Left forelimb (tissue), 1 donor: Measurements from ENCODE around the gene CTNNBL1.

Source experiments
- DNase-seq: peaks from one replicate; pipeline ENCODE4 v3.0.0-alpha.2; 2018; ENCODE audit warnings: low spot score

The CTNNBL1 gene

DNA sequence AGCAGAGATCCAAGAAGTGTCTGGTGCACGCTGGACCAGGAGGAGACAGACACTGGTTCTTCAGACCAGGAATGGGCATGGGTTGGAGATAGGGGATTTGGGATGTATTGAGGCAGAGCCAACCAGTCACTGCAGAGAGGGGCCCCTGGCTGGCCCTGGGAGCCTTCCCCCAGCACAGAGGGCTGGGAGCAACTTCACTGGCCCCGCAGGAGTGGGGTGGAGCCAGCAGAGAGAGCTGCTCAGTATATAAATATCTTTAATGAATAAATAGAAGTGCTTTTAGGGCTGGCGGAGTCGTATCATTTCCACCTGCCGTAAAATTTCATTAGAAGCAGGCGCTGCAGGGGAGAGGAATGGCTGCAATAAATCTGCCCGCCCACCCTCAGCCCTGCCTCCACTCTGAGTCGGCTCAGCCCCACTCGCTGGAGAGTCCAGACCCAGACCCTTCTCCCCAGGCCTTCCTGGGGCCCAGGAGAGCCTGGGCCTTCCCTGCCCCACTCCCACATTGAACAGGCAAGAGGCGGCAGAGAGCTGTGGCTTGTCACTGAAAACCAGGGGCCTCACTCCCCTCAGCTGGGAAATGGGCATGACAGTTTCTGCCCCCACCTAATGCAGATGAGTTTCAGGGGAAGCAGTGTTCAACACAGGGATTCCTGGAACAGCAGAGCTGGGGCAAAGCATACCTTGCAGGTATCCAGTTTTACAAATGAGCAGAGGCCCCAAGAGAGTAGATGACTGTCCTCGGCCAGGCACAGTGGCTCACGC is 185.2 kb downstream of the CTNNBL1 start:
- DNase-seq: no peak

DNA sequence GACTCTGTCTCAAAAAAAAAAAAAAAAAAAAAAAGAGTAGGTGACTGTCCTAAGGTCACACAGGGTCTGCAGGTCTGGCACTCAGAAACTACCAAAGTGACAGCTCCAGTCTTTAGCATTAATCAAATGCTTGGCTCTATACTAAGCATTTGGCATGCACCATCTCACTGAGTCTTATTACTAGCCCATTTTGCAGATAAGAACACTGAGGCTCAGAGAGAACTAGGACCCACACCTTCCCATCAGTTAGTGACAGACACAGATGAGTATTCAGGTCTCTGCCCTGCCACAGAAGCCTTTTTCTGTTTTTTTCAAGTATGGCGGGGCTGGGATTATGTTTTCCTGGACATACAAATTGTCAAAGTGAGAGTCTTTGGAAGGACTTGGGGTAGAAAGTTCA is 186.0 kb downstream of the CTNNBL1 start:
- DNase-seq: no peak

DNA sequence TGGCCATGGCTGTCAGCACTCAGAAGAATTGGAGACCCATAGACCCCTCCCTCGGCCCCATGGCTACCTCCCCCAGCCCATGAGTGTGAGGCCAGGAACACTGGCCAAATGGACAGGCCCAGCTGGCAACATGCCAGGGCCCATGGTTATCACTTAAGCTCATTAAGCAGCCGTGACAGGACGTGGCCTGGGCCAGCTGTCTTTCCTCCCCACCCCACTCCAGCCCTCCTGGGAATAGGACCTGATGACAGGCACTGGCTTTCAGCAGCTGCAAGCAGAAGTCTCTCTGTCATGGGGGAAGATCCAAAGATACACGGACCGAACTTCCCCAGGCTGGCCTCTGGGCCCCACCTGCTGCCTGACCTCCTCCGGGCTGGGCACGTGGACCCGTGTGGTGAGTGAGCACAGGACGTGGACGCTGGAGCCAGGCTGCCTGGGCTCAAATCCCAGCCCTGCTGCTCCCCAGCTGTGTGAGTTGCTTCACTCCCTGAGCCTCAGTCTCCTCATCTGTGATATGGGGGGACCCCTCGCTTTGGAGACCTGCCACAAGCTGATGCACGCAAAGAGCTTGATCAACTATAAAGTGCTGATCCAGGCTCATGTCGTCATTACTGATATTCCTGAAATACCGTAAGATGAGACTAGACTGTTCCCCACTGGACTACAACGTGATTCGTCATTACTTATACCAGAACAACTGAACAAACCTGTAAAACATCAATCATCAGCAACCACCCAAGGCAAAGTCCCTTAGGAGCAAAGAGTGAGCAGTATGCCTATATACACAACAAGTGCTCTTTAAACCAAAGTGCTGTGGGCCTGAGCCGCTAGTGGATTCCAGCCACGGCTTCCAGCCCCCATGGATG is 187.1 kb downstream of the CTNNBL1 start:
- no peak for DNase-seq

DNA sequence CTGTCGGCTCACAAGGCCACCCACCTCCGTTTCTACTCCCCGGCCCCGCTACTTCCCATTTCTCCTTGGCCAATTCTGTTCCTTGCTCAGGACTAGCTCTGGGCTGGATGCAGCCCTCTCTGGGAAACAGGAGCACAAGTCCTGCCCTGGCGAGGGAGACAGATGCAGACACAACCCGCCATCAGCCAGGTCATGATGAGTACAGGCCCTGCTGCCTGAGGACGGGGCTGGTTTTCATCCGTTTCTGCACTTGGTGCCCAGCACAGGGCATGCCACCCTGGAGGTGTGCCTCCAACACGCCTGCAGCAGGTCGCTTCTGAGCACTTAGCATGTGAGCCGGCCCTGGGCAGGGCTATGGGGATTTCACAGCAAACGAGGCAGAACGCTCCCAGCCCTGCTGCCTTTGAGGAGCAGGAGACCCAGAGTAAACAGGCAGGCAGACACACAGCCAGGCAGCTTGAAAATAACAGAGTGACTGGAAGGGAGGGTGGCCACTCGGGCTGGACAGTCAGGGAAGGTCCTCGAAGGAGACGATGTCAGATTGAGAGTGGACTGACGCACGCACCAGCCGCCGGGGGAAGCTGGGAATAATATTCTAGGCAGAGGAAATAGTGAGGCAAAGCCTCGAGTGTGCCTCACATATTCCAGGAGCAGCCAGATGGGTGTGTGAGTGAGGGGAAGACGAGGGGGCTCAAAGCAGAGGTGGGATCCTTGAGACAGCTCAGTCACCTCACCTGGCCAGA is 187.9 kb downstream of the CTNNBL1 start:
- no peak for DNase-seq

DNA sequence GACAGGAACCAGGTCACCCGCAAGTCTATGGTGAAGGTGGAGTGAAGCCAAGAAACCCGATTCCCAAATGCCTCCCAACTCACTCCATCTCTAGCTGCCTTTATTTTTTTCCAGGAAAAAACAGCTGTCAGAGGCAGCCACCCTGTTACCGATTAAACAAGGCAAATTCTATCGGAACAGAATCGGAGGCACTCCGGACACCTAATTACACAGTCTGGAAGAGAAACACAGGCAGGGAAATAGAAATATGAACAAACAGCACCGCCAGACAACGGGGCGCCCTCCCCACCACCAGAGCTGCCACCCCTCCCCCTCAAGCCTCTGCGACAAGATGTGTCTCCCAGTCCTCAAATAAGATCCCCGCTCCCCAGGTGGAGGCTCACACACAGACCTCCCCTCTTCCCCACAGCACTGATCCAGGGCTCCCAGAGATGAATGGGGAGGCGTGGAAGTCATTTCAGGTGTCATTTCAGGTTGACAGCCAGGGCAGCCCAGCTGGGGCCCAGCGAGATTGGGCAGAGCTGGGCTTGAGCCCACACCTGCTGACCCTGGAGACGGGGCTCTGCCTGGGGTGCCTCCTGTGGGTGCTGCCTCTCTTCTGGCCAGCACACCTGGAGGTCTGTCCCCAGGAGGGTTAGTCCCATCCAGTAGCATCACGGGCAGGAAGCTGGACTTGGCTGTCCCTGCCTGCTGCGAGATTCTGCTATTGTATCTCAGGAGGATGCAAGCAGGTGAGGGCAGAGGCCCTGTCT is 189.3 kb downstream of the CTNNBL1 start:
- no peak for DNase-seq

DNA sequence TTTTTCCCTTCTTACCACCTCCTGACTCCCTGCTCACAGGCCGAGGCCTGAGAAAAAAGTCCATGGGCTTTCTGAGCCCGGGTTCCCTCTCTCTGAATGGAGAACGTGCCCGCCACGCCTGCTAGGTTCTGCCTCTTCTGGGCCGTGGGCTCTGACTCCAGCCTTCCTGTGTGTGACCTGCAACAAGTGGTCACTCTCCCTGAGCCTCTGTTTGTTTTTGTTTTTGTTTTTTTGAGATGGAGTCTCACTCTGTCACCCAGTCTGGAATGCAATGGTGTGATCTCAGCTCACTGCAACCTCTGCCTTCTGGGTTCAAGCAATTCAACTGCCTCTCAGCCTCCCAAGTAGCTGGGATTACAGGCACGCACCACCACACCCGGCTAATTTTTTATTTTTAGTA is 191.2 kb downstream of the CTNNBL1 start:
- no peak for DNase-seq

DNA sequence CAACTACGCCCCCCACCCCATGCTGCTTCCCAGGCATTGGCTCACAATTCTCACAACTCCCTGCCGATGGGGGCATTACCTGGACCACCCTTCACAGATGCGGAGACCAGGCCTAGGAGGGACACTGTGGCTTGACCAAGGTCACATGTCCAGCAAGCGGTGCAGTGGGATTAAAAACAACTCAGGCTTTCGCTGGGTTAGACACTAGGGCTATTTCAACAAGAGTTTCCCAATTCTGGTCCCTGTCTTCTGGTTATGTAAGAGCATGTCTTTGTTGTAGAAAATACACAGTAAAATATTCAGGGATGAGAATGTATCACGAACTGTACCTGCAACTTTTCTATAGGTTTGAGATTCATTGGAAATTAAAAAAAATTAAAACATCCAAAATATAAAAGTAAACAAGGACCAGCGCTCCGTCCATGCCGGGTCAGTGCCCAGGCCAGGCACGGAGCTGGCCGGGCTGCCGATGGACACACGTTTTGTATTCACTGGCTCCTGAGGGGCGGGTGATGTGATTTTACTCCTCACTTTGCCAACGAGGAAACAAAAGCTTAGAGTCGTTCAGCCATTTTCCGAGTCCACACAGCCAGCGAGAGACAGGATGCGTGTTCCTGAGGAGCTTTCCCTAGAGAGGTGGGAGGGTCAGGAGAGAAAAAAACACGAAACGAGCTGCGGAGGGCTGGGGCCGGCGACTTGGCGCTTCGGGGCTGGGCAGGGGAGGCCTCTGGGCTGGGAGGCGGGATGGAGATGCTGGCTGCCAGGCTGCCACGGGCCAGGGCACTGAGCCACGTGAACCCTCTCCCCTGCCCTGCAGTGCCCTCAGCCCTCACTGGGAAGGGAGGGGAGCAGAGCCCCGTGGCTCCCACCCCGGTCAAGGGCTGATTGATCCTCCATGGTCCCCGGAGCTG is 192.0 kb downstream of the CTNNBL1 start:
- DNase-seq: no peak

DNA sequence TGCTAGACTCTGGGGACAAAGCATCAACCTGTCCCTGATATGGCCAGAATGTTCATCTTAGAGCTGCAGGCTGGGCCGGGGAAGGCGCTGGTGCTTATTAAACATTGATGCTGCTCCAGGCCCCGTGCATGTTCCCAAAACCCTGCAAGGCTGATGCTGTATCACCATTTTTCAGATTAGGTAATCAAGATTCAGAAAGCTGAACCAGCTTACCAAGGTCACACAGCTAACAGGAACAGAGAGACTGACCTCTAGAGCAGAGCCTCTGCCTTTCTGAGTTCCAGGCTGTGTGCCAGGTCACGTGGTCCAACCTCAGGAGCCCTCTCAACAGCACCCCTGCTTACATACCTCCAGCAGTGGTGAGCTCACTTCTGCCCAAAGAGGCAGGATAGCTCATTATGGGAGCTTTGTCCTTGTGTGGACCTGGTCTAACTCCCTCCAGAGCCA is 193.0 kb downstream of the CTNNBL1 start:
- no peak for DNase-seq

DNA sequence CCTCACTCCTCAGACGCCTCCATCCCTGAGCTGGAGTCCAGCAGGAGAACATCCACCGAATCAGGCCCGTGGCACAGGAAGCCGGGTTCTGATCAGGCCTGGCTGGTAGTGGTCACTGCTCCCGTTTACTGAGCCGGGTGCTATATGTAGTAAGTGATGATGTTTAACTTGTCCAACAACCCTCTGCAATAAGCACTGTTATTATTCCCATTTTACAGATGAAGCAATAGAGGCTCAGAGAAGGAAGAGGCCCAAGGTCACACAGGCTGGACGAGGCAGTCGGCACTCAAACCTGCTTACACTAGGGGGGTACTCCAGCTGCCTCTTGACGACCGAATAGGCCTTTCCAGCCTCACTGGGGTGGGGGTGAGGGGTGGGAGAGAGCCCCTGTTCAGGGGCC is 194.8 kb downstream of the CTNNBL1 start:
- DNase-seq: no peak

DNA sequence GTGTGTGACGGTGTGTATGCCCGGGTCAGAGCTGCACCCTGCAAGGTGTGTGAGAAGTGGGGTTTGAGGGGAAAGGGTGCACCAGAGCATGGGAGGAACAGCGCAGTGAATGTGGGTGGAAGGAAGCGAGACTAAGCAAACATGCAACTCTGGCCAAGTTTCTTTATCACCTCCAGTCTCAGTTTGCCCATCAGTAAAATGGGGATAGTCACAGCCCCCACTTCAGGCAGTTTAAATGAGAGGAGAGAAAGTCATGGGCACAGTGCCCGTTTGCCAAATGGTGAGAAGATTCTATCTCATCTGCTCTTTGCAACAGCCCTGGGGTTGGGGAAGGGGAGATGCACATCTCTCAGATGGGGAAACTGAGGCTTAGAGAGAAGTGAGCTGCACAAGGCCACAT is 196.3 kb downstream of the CTNNBL1 start:
- no peak for DNase-seq

DNA sequence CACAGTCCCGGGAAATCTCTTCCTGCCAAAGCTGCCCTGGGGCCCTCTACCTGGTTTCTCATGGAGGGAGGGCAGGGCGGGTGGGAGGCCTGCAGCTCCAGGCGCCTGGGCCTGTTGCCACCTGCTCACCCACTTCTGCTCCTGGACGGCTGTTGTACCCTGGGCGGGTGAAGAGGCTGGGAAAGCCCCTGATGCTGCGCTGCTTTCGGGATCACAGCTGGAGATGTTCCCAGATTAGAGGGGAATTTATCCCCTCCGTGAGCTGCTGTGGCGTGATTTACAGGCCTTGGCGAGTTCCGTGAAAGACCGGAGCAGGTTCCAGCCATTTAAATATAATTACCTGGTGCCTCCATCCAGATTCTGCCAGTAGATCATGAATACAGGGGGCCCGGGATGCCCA is 196.8 kb downstream of the CTNNBL1 start:
- no peak for DNase-seq

DNA sequence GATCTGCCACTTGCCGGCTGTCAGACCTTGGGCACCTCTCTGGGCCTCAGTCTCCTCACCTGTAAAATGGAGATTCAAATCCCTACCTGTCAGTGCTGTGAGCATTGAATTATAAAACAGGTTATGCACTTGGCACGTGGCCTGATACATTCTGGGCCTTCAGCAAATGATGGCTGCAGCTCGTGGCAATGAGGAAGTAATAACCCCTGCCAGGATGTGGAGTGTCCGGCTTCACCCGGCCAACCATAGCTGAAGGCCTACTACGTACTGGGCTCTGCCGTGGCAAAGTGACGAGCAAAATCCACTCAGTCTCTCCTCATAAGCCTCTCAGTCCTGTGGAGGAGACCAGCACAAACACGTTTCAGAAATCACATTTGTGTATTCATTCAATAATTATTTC is 198.2 kb downstream of the CTNNBL1 start:
- no peak for DNase-seq

DNA sequence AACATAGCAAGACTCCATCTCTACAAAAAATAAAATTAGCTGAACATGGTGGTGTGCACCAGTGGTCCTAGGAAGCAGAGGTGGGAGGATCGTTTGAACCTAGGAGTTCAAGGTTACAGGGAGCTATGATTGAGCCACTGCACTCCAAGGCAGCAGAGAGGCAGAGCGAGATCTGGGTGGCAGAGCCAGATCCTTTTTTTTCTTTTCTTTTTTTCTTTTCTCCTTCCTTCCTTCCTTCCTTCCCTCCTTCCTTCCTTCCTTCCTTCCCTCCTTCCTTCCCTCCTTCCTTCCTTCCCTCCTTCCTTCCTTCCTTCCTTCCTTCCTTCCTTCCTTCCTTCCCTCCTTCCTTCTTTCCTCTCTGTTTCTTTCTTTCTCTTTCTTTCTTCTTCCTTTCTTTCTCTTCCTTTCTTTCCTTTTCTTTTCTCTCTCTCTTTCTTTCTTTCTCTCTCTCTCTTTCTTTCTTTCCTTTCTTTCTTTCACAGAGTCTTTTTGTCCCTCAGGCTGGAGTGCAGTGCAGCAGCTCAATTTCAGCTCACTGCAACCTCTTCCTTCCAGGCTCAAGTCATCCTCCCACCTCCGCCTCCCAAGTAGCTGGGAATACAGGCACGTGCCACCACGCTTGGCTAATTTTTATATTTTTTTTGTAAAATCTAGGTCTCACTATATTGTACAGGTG is 199.9 kb downstream of the CTNNBL1 start:
- no peak for DNase-seq

DNA sequence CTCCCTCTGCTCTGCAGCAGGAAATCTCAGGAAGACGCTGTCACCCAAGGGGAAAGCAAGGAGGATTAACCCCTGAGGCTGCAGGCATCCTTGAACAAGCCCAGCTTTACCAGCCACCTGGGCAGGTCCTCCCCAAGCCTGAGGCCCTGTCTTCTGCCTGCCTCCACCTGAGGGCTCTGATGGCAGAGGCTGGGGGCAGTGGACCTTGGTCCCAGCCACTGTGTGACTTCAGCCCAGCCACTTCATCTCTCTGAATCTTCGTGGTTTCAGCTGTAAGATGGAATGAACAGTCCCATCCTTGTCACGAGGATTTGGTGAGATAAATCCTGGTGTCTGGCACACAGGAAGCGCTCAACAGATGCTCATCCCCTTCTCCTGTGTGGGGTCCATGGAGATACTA is 200.6 kb downstream of the CTNNBL1 start:
- no peak for DNase-seq

DNA sequence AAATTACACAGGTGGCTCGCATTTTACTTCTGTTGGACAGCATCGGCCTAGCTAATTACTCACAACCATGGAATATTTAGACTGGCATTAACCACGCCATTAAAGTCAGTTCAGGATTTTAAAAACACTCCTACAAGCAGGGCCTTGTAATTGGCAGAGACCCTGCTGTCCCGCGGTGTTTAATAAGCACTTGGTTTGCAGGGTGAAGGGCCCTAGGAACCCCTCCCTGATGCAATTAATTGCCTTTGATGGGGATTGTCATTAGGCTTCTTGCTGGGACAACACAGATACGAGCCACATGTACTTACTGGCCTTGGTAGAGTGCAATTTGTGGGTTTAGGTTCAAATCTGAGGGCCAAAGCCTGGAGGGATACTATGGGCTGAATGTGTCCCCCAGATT is 201.3 kb downstream of the CTNNBL1 start:
- no peak for DNase-seq

DNA sequence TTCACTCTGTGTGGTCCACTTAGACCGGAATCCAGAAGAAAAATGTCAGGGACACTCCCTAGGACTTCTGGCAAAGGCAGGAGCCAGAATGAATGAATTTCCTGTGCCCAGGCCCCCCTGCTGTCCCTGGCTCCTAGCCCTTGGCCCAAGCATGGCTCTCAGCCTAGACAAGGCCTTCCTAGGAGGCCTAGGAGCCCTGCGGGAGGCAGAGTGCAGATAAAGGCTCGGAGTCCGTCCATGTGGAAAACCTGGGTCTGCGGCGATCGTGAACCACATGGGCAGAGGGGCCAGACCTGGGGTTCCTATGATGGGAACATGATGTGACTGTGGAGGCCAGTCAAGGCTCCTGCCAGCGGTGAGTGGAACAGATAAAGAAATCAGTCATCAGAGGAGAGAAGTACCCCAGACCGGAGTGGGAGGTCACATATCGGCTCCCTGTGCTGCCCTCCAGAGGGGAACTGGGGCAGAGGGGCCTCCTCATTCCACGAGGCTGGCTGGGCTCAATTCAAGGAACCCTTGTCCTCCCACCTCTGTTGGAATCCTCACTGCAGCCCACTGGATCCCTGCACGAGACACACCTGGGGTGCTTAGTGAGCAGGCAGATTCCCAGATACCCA is 203.2 kb downstream of the CTNNBL1 start:
- DNase-seq: no peak

DNA sequence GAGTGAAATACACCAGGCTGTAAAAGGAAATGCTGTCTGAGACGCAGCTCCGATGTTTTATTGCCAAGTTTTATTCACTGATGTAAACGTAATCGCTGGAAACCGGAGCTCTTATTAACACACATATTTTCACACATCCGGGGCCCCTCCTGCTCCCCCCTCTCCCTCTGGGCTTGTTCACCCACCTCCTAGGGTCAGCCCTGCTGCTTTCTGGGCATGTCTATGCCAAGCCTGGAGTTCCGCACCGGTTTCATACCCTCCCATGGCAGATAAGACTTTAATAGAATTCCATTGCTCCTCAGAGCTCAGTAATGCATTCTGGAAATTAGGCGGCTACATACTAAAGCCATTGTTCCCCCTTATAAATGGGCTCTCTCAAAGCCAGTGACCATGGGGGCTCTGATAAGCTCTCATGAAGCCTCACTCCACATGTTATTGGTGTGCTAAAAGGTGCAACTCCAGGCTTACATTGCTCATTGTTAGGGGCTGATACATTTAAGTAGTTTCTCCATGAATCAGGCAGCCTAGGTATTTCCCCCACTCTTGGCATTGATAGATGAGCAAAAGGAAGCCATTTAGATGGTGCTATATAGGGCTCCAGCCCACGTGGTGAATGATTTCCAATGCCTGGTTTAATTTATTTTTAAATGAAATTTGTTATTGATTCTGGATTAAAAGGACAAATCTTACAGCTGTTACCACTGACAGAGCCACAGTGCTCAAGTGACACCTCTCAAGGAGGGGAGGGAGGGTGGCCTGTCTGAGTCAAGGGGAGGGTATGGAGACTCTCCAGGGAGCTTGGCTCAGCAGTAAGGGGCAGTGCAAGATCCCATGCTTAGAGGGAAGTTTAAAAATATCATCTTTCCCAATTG is 204.6 kb downstream of the CTNNBL1 start:
- DNase-seq: no peak

DNA sequence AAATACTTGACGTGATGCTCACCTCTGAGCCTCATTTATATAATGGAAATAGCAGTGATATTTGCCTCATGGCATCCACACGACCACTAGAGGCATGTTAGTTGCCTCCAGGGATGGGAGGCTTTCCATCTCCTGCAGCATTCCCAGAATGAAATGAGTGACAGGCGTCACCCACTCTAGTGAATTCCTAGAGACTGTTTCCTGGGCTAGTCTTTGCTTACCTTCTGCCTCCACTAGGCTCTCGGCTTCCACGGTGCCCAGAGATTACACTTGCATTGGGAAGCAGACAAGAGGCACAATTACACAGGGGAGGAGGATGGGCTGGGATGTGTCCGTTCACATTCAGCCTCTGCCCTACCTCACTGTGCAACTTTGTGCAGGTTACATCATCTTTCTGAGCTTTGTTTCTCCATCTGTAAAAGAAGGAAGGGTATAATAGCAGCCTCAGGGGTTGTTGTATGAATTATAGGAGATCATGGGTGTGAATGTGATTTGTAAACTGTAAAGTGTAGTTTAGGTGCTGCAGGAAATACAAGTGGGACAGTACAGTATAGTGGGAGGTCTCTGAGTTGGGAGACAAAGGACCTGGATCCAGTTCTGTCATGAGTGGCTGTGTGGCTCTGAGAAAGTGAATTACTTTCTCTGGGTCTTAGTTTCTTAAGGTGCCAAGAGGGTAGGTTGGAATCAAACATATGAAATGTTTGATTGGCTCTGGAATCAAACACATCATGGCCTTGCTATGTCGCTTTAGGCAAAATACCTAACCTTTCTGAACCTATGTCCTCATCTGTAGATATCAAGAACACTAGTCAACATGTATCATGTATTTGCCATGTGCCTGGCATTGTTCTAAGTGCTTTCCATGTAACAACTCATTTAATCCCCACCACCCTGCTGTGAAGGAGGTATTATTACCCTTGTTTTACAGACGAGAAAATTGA is 205.5 kb downstream of the CTNNBL1 start:
- DNase-seq: no peak
